HG03378 (cell line): ENCODE measurements around the gene MUC12.
"Not testable (repeated sequence)": the region's sequence is repeated elsewhere in the genome, so short reads cannot be mapped to it uniquely, and the experiment has no call there.

ENCODE experiments used
- ATAC-seq: cut with Tn5 transposase; IDR thresholded peaks from one replicate; pipeline ENCODE4 v1.9.1; 2021; ENCODE audit warnings: mild to moderate bottlenecking, moderate library complexity; ENCODE audit not compliant: unreplicated experiment

MUC12 gene

GRCh38 chr7:101058355-101058754, 89.0 kb downstream of the MUC12 start:
- ATAC-seq = no peak

GRCh38 chr7:101059620-101059942, 90.2 kb downstream of the MUC12 start:
- no peak for ATAC-seq

- ATAC-seq = no peak
Observed at GRCh38 chr7:101060992-101061391, 91.6 kb downstream of the MUC12 start.

- not testable (repeated sequence) for ATAC-seq
Observed at GRCh38 chr7:101064176-101064550, 94.8 kb downstream of the MUC12 start.

GRCh38 chr7:101065162-101065561, 95.8 kb downstream of the MUC12 start:
- not testable (repeated sequence) for ATAC-seq

GRCh38 chr7:101066141-101066832, 96.9 kb downstream of the MUC12 start:
- no peak for ATAC-seq

- ATAC-seq = no peak
Observed at GRCh38 chr7:101066833-101067177, 97.4 kb downstream of the MUC12 start.

GRCh38 chr7:101068401-101068800, 99.0 kb downstream of the MUC12 start:
- no peak for ATAC-seq
